Measurements from ENCODE around the gene DSE.

Gene DSE

DNA sequence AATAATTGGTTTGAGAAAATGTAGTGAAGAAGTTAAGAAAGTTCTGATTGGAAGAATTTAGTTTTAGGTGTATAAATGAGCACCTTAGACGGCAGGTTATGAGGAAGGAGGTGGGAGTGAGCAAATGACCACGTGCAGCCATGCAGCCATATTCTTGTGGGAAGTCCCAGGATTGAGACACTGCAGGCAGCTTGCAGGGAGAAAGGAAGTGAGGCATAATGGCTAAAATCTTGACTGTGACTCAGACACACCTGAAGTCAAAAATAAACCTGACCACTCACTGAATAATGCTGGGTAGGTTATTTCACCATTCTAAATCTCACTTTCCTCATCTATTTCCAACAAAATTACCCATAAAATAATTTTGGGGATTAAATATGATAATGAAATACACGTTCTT is 16.6 kb downstream of the DSE start:
- peak; percentile 92 for DNase-seq (ENCODE audit: low read depth)

DNA sequence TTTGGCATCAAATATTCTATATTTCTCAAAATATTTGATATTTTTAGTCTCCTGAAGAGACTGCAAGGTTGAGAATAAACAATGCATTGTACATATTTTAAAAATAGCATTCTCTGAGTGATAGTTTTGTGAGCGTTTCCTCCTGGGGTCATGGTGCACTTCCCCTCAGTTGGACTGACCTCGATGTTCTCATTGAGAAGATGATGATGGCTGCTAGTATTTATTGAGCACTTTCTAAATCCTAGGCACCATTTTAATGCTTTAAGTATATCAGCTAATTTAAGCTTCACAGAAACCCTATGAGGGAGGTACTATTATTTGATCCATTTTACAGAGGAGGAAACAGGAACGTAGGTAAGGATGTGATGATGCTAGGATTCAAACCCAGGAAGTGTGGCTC is 18.2 kb downstream of the DSE start:
- DNase-seq (ENCODE audit: low read depth), result no peak

DNA sequence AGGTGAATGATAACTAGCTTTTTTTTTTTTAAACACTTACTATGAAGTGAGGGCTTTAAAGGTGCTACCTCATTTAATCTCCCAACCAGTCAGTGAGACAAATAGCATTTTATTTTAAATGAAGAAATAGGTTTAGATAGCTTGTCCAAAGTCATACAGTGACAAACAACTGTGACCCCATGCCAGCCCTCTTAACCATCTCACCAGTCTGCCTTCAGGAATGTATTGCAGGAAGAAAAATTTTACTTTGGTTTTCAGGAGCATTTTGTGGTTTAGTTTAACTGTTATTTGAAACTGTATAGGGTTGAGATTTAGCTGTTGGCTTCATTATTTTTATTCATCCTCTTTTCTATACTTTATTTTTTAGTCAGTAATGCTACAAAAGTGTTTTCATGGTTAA is 18.6 kb downstream of the DSE start:
- no peak for DNase-seq (ENCODE audit: low read depth)

DNA sequence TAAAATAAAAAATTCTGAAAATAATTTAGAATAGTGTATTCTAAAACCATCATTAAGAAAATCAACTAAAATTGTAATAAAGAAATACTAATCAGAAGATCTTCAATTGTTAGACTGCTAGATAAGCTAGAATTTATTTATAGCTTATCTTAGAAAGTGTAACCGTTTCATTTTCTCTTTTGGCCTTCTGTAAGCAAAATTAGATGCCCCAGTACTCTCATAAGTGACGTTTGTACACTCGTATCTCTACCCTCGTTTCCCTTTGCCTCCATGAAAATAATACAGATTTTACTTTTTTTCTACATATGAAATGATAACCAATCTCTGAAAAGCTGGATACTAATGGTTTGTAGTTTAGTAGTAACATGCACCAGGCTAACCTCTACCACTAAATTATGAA is 19.8 kb downstream of the DSE start:
- DNase-seq (ENCODE audit: low read depth), result no peak

DNA sequence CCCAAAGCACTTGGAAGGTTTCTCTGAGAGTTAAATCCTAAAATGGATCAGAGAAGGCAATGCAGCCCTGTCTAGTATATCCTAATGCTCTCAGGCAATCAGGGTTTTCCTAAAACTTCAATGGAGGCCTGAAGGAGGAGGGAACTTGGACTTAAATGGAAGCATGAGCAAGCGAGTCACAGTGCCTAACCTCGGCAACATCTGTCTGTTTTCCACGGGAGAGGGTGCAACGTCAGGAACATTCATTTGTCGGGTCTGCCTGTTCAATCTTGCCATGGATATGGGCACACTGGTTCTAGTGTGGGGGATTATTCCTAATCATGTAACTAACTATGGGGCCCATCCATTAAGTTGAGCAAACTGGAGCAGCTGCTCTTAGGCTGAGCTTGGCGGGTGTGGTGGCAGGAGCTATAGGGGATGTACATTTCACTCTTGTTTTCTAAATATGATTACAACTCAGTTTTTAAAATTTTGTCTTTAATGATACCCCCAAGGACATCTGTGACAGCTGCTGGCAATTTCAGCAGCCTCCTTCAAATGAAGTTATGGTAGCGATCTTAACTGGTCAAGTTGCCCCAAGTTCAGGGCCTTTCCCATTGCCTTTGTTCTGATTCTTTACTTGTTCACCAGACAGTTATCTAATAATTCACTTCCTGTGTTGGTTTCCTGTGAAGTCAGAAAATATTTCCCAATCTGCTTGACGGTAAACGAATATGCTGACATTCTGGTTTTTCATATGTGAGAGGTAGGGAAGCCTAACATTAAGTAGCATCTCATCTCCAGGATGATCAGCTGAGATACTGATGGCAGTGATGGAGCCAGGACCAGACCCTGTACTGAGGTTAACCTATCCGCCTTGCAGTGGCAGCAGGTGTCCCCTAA is 21.6 kb downstream of the DSE start:
- DNase-seq (ENCODE audit: low read depth), result peak; percentile 89

DNA sequence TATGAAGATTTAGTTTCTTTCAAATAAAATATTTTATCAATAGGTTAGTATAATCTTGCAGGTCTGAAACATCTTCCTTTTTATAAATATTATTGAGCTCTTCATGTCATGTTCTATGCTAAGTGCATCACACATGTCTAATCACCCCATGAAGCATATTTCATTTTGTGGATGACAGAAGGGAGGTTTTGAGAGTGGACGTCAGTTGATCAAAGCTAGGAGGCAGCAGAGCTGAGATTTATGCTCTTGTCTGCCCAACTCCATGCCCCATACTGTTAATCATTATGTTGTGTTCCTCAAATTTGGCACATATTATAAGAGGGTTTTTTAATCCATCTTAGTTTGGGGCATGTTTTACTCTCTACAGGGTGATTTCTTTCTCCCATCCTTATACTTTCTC is 22.7 kb downstream of the DSE start:
- no peak for DNase-seq (ENCODE audit: low read depth)

DNA sequence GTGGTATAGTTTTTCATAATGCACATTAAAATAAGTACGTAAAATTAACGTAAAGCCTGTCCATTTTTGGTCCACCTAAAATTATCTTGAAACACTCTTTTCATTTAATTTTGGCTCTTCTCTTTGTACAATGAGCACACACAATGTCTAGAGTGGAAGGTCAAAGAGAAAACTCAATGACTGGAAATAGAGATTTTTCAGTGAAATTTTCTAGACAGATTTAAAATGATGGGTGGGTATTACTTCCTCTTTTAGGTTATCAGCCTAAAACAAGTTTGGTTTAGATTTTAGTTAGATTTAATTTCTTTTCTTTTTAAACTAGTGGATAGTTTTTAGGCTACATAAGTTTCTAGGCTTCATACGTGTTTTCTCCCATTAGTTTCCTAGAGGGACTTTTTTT is 24.9 kb downstream of the DSE start:
- no peak for DNase-seq (ENCODE audit: low read depth)

DNA sequence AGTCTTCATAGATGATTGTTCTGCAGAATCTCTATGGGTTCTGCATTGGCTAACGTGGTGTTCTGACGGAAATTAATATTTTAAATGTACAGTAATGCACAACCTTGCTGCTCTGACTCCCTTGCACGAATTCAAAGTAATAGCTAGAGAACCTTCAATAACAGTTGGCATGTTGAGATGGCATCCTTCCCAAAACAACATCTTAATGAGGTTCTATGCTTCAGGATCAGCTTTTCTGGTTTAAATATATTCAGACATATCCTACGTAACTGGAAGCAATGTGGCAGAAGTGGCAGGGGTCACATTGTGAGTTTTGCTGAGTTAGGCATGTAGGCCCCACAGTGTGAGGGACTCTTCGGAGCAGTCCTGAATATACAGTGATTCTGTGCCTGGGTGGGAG is 25.7 kb downstream of the DSE start:
- no peak for DNase-seq (ENCODE audit: low read depth)

DNA sequence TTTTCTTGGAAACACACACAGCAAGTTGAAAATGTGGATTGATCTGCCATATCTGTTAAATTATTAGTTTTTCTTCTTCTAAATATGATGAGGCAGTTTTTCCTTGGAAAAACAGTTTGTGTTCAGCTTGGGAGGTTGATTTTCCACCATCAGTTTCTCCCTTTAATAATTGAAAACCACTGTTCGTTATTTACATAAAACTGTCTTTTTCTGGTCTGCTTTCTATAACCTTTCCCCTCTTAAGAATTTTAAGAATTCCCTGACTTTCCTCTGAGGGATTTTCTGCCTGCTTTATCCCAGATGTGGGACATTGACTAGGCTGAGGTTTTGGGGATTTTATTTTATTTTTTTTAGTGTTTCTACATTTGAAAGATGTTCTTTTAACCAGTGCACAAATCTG is 27.2 kb downstream of the DSE start:
- DNase-seq (ENCODE audit: low read depth), result peak; percentile 56

DNA sequence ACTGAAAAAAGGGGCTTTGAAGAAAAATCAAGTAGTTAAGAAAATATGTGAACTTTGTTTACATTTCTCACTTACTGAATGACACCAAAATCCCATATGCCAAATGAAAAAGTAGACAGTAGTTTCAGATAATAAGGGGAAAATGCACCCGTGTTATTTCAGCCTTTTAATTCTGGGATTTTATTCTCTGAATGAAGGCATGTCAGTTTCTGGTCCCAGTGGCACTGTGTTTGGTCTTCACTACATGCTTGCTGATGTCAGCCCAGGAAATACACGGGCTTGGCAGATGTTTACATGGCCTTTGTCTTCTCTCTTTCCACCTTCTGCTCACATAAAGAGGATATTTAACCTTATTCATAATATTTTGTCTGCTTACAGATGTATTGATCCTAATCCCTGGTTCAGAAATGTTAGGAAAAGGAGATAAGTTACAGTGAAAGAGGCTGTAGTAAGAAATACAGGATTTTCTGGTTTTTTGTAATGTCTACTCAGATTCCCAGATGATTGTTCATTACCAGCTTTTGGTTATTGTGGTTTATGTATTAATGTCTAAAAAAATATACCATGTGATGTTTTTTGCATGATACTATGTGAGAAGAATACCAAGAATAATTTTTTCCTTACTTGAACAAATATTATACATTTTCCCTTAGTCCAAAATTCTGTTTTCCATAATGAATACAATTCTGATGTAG is 27.7 kb downstream of the DSE start:
- DNase-seq (ENCODE audit: low read depth), result peak; percentile 65

DNA sequence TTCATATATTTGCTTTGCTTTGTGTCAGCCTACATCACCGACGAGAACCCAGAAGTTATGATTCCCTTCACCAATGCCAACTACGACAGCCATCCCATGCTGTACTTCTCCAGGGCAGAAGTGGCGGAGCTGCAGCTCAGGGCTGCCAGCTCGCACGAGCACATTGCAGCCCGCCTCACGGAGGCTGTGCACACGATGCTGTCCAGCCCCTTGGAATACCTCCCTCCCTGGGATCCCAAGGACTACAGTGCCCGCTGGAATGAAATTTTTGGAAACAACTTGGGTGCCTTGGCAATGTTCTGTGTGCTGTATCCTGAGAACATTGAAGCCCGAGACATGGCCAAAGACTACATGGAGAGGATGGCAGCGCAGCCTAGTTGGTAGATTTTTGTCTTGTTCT is 28.5 kb downstream of the DSE start:
- no peak for DNase-seq (ENCODE audit: low read depth)

DNA sequence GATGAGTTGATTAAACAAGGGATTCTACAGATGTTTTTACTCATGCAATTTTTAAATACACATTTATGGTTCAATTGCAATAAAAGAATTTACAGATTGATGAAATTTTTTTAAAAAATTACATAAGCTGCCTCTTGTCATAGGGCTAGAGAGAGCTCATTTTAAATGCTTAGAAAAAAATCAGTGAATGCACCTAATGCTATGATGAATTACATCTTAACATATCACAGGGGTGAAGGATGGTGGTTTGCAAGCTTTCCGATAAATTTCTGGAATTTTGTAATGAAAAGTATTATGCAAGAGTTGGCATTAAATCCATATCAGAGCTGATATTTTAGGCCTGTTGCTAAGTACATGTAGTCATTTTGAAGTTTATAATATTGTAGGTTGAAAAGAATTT is 29.6 kb downstream of the DSE start:
- DNase-seq (ENCODE audit: low read depth), result peak; percentile 71

DNA sequence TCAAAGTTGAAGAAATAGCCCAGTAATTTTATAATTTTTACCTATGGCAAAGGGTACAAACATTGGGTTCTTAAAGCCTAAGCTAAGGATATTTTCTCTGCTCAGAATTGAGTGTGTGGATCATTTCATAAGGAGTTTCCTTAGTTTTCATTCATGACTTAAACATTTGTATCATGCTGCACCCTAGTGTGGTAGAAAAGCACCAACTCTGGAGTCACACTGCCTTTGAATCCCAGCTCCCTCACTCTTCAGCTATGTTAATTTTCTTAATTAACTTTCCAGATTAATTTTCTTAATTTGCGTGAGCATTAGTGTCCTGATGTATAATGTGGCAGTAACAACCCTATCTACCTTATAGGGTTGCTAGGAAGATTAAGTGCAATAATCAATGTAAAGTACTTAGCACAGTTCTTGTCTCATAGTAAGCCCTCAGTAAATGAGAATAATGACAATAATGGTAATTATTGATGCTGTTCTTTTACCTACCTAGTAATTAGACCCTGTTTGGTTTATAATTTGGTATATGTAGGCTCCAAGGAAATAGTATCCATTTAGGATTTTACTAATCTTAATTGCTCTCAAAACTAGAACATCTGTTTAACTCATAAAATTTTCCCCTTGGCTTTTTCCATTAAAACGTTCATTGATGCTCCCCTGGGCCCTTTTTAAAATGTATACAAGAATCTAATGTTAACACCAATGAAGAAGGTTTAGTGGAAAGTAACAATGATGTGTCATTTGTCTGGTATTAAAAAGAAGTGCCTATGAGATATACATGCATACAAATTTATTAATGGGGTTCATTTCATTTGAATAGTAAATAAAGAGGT is 31.6 kb downstream of the DSE start:
- no peak for DNase-seq (ENCODE audit: low read depth)

DNA sequence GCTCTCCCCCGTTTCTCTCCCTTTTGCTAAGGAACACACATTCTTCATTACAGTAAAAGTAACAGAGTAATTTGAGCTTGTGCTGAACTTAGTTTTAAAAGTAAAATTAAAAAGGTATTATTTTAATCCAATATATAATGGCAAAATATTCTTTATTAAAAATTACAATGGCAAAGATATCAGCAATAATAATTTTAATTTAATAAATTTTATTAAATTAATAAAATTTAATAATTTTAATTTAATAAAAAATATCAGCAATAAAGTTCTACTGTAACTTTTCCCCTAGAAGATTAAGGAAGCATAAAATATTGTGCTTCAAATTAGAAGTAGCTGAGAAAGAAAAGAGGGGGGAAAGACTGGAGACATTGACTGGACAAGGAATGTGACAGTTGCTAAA is 32.5 kb downstream of the DSE start:
- DNase-seq (ENCODE audit: low read depth), result no peak

DNA sequence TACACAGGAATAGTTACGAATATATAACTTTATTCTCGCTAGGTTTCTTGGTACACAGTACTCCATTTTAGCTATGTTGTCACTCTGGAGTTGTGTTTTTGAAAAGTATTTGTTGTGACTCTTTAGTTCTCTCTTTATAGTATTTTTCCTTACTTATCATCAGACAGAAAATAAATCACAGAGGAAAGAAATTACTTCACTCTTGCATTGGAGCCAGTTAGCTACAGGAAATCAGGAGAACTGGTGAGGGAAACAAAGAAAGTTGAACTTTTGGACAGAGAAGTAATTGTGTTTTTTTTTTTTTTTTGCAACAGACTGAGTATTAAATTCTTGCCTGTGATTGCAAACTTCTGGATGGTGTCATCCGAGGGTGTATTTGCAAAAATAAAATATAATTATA is 33.9 kb downstream of the DSE start:
- DNase-seq (ENCODE audit: low read depth), result no peak

DNA sequence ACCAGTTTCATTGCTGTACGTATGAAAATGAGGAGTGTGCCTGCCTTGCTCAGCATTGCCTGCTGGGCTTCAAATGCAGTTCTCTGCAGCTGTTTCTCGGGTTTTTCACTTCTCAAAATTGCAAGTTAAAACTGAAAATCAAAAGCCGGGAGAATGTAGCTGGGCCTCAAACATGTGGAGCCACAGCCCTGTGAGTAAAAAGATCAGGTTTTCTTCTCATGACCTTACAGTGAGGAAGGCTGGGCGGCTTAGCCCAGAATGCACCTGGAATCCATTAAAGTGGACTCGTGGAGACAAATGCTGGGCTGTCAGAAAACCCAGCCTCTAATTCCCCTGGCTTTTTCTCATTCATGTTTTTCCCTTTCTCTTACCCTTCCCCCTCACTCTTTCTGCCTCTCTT is 34.4 kb downstream of the DSE start:
- DNase-seq (ENCODE audit: low read depth), result peak; percentile 70

DNA sequence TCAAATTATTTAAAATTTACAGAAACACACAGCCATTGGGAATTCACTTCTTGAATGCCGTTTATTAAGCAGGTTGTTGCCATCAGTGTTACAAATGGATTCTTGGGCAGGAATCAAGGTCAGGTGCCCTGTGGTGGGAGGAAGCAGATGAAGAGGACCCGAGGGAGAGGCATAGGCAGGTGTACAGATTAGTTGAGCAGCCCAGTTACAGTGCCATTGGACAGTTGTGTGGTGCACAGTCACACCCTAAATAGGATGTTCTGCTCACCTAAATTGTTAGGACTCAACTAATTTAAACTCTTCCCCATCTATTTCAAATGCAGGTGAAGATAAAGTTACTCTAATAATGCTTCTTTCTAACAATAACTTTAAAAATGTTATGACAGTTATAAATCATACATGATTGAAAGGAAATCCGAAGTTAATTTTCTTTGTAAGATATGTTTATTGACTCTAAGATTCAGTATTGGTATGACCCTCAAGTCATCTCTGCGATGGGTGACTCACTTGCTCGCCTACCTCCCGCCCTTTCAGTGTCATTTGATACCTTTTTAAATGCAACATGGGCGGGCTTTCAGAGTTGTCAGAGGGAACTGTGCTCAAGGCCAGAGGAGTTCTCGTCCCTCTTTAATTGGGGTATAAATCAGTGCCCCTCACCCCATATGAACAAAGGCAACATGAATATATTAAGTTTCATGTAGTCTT is 35.1 kb downstream of the DSE start:
- DNase-seq (ENCODE audit: low read depth), result peak; percentile 85

DNA sequence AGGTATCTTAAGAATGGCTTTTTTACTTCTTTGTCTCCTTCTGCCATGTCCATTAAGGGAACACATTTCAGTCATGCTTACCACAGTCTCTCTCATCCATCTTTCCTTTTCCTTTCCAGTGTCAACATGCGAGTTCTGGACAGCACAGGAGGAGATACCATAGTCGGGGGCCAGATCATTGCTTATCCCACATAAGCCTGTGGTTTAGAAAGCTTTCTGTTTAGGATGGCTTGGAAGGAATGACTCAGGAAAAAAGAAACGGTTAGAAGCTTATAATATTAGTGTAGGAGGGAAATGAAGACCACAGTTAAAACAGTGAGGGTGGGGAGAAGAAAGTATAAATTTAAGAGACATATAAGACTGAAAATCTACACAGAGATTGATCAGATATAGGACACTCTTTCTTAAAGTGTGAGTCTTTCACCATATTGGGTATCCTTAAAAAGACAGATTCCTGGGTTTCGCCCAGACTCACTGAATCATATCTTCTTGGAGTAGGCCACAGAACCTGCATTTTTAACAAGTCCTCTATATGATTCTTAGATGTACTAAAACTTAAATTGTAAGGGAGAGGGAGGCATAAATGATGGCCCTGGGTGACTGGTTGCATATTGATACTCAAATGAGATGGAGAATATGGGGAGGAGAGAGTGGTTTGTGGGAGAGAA is 36.1 kb downstream of the DSE start:
- peak; percentile 88 for DNase-seq (ENCODE audit: low read depth)

DNA sequence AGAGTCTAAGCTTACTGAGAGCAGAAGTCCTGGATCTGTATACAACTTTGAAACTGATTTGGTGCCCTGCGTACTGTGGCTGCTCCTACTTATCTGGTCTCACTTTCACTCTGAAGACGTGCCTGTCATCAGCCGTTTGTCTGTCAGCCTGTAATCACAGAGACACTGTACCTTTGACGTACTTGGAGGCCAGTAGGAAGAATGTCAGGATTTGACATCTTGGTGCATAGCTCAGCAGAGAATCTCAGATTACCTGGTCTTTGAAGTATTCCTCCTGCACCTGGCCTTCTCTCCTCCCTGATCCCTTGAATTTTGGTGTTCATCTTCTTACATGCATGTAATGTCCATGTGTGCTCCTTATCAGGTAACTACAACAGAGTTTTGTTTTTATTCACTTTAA is 37.7 kb downstream of the DSE start:
- DNase-seq (ENCODE audit: low read depth), result no peak

DNA sequence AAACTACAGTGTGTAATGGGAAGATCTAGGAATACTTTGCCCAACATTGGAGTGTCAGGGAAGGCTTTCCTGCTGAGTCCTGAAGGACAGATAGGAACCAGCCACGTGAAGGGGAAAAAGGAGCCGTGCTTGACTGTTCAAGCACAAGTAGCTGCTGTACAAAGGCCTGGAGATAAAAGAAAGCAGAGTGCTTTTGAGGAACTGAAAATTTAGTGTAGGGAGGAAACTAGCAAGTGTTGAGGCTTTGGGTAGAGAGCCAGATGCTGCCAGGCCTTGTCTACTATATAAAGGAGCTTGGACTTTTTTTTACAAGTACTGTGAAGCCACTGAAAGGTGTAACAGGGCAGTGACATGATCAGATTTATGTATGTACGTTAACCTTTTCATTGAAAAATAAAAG is 39.0 kb downstream of the DSE start:
- no peak for DNase-seq (ENCODE audit: low read depth)

DNA sequence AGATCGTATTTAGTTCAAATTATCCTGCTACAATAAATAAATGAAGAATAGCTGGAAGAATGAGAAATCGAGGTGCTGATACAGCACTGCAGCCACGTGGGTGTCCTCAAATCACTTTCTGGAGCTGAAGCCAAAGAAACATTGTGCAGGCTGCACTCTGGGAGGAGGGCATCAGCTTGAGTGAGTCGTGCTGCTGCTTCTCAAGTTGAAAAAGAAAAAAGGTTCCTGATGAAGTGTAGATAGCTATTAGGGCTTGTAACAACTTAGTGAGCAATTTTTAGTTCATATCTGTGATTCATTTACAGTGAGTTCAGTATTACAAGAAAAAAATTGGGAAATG is 40.5 kb downstream of the DSE start:
- DNase-seq (ENCODE audit: low read depth), result peak; percentile 74

DNA sequence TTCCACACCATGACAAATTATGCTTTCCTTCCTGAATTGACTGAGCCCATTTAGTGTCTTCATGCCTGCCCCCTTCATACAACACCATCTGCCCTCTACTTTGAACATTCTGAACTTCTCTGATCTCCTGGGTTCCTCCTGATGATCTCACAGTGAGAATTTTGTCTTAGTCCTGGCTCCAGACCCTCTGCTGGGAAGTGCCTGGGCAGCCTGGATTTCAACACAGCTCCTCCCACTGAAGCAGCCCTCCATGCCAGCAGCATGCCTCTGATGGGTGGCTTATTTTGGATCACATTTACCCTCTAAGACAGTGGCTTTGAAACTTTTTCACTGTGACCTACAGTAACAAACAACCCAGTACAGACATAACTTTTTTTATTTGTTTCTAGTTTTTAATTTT is 41.5 kb downstream of the DSE start:
- no peak for DNase-seq (ENCODE audit: low read depth)
